Lung (tissue), 12 donors: ENCODE results near the gene RFX4. TPM values are rescaled to one million over a fixed set of nuclear protein-coding genes. Genes with fewer than 3 reads are reported as not detected.

Experiments used
- ATAC-seq: fragments of 200-7000 bp; cut with Tn5 transposase; one replicate; pipeline ENCODE4 v1.9.1; 2020; ENCODE audit warnings: moderate number of reproducible peaks; ENCODE audit not compliant: insufficient read depth, low FRiP score
- DNase-seq, 3 donors: peaks; one replicate each; pipeline ENCODE4 v3.0.0-alpha.2; 2013 to 2017
- H3K27ac ChIP-seq, 2 donors: one replicate each; pipeline ENCODE4 v1.5.1; 2013; ENCODE audit warnings: mild to moderate bottlenecking in 2 of 2, moderate library complexity in 2 of 2, control low read depth in 1 of 2, inconsistent platforms in 1 of 2, low read depth in 1 of 2, low read length in 1 of 2
- H3K27me3 ChIP-seq, 3 donors: one replicate each; pipeline ENCODE4 v1.5.1; 2013; ENCODE audit warnings: low read length in 2 of 3; ENCODE audit not compliant: control insufficient read depth in 3 of 3, insufficient read depth in 3 of 3
- H3K36me3 ChIP-seq, 4 donors: one replicate each; pipeline ENCODE4 v1.5.1; 2013; ENCODE audit warnings: low read length in 4 of 4, mild to moderate bottlenecking in 1 of 4, moderate library complexity in 1 of 4; ENCODE audit not compliant: control insufficient read depth in 4 of 4, insufficient read depth in 4 of 4
- H3K4me1 ChIP-seq, 5 donors: one replicate each; pipeline ENCODE4 v1.5.1; 2013; ENCODE audit warnings: low read length in 5 of 5, mild to moderate bottlenecking in 2 of 5, moderate library complexity in 1 of 5; ENCODE audit not compliant: control insufficient read depth in 5 of 5, insufficient read depth in 5 of 5
- H3K4me3 ChIP-seq: one replicate; pipeline ENCODE4 v1.5.1; 2013; ENCODE audit warnings: mild to moderate bottlenecking, control low read depth, moderate library complexity
- H3K9ac ChIP-seq, 2 donors: one replicate each; pipeline ENCODE4 v1.5.1; 2013; ENCODE audit warnings: low read length in 2 of 2, control low read depth in 1 of 2; ENCODE audit not compliant: insufficient read depth in 1 of 2
- H3K9me3 ChIP-seq, 4 donors: one replicate each; pipeline ENCODE4 v1.5.1; 2013; ENCODE audit warnings: low read length in 3 of 4, mild to moderate bottlenecking in 1 of 4, moderate library complexity in 1 of 4; ENCODE audit not compliant: control insufficient read depth in 4 of 4, insufficient read depth in 3 of 4
- CTCF ChIP-seq: IDR thresholded peaks from 2 replicates; pipeline ENCODE4 v1.5.1; 2012; ENCODE audit warnings: mild to moderate bottlenecking; ENCODE audit errors: control extremely low read depth, extremely low read depth
- WGBS, 2 donors: extraction: QIAGEN DNeasy Blood & Tissue Kit; methylation state at CpG; one replicate each; pipeline ENCODE4 v1.1.7; 2013; 5-methylcytosine and 5-hydroxymethylcytosine counted together
- polyA plus RNA-seq, 2 donors: library from polyadenylated mRNA; stranded (reverse); fragments of 200-250 nt; gene quantifications; one replicate each; pipeline ENCODE4 v1.2.1, GENCODE V29; 2013
- total RNA-seq, 2 donors: library from RNA; depleted of rRNA in 1 of 2; stranded (reverse); fragments of >200 nt in 1 of 2; gene quantifications; one replicate each; pipeline ENCODE4 v1.2.1, GENCODE V29; 2014 to 2021
- donor health status: control.
- donor health status: control.
- donor health status: Bipolar disorder and iron deficiency.
- donor health status: healthy.
- donor health status: DM: yes; HTN: yes; CAD: no.

Gene RFX4
- total and polyA plus RNA-seq, 4 donors: not detected

- Histone ChIP-seq H3K27me3 (peaks cover 0 to 33% (median 4%) of the 10 kb centered on the region in 3 donors), H3K4me3 (no peak overlapping the region), H3K9ac (no peak overlapping the region), H3K4me1 (no peaks in the 10 kb centered on the region), H3K36me3 (no peaks in the 10 kb centered on the region), H3K9me3 (peaks cover 0 to 5% (median 0%) of the 10 kb centered on the region in 4 donors), H3K27ac (no peak overlapping the region)
- TF ChIP-seq CTCF: no peak
- ATAC-seq (no peak), DNase-seq (peak in 2 of 3 donors; percentile 21 to 42)
- WGBS, 2 donors: 32 to 40% methylated on average over 3 of the region's 3 CpGs
Observed at GRCh38 chr12:106704081-106704480, 121.3 kb downstream of the RFX4 start.

GRCh38 chr12:106705971-106706370 lies 123.2 kb downstream of the RFX4 start:
- peaks cover 0 to 37% (median 4%) of the 10 kb centered on the region in 3 donors for H3K27me3 ChIP-seq
- no peak for TF ChIP-seq CTCF
- no peak overlapping the region for H3K9ac ChIP-seq
- no peaks in the 10 kb centered on the region for H3K36me3 ChIP-seq
- DNase-seq (no peak), ATAC-seq (no peak)
- no peak overlapping the region for H3K4me3 ChIP-seq
- H3K27ac ChIP-seq: no peak overlapping the region
- H3K9me3 ChIP-seq: peaks cover 0 to 5% (median 0%) of the 10 kb centered on the region in 4 donors
- 88 to 90% methylated on average over 5 of the region's 5 CpGs for WGBS, 2 donors
- H3K4me1 ChIP-seq: no peaks in the 10 kb centered on the region

GRCh38 chr12:106709068-106709511 lies 126.3 kb downstream of the RFX4 start:
- Histone ChIP-seq H3K27ac (no peak overlapping the region), H3K9me3 (peaks cover 0 to 2% (median 0%) of the 10 kb centered on the region in 4 donors), H3K9ac (no peak overlapping the region), H3K36me3 (no peaks in the 10 kb centered on the region), H3K27me3 (peaks cover 0 to 57% (median 4%) of the 10 kb centered on the region in 3 donors), H3K4me1 (no peaks in the 10 kb centered on the region), H3K4me3 (no peak overlapping the region)
- TF ChIP-seq CTCF: no peak
- peak; percentile 53 to 82 (median 60) for DNase-seq
- peak; percentile 68 for ATAC-seq
- 59 to 76% methylated on average over 8 of the region's 8 CpGs for WGBS, 2 donors
